ENCODE results near the gene SLC5A1. TPM values are rescaled to one million over a fixed set of nuclear protein-coding genes. Genes with fewer than 3 reads are reported as not detected.

Gene SLC5A1
- total and polyA plus RNA-seq, 2 of the 13 experiments (the other 11 are each of a cell fraction or from before 2014, with no cell fraction given) = not detected

- H4K20me1 ChIP-seq (ENCODE audit: insufficient read depth, low read length) = no peaks in the 10 kb centered on the region
- H3K79me2 ChIP-seq (ENCODE audit: insufficient read depth, low read length) = no peaks in the 10 kb centered on the region
- no peak overlapping the region for H3K9ac ChIP-seq (ENCODE audit: insufficient read depth, low read depth, low read length)
- H3K36me3 ChIP-seq (replicated peaks in 1 of 2; ENCODE audit: control insufficient read depth in 1 of 2, insufficient read depth in 2 of 2, low read length in 2 of 2) = no peaks in the 10 kb centered on the region
- in situ Hi-C loops (cut with HindIII; ENCODE audit: extremely low pct_ligation_motif_present, low pct_unique_long_range_greater_than_20kb) (no loop called here), intact Hi-C loops (cut with micrococcal nuclease; ENCODE audit: unreplicated experiment) (no loop called here)
- ChIA-PET POLR2A (no interaction called here), CTCF (ENCODE audit: low intra/inter-chr PET ratio, low total read pairs) (no interaction called here)
- DNase-seq (ENCODE audit: low spot score) (no peak), FAIRE-seq (no peak), ATAC-seq (no peak)
- BruUV-seq (replicated peaks) = no TSS peak
- peaks cover 0 to 1% of the 10 kb centered on the region in 2 experiments; a peak in 1 of 5 replicates for H3K27me3 ChIP-seq (ENCODE audit: control insufficient read depth in 1 of 2, insufficient read depth in 2 of 2, low read length in 2 of 2)
- no peak overlapping the region for H2AFZ ChIP-seq (ENCODE audit: low read length)
- no peak overlapping the region for H3K27ac ChIP-seq (ENCODE audit: extremely low read length, insufficient read depth, low read length)
- TF ChIP-seq ZBTB8A (CRISPR knock-in tag; IDR thresholded peaks at IDR 0.05; ENCODE audit: borderline replicate concordance, low read depth) = no peak
- WGBS (ENCODE audit: low lambda C conversion rate) = 60% methylated on average over 1 of the region's 15 CpGs
- no peaks in the 10 kb centered on the region for H3K9me3 ChIP-seq (ENCODE audit: low read length)
- H3K4me2 ChIP-seq (ENCODE audit: low read depth, low read length) = no peak overlapping the region
- no peak overlapping the region for H3K4me3 ChIP-seq (replicated peaks in 1 of 3; ENCODE audit: insufficient read depth in 1 of 3, low read depth in 2 of 3, low read length in 3 of 3)
- no peaks in the 10 kb centered on the region for H3K4me1 ChIP-seq (ENCODE audit: insufficient read depth, low read length)
Observed at GRCh38 chr22:32122899-32123298, 79.8 kb downstream of the SLC5A1 start.

- peak; percentile 40; the same call in 1 of the 3 replicates for ATAC-seq
- in situ Hi-C loops (cut with HindIII; ENCODE audit: extremely low pct_ligation_motif_present, low pct_unique_long_range_greater_than_20kb) = no loop called here
- FAIRE-seq = no peak
- no peak for TF ChIP-seq ZFX (CRISPR knock-in tag; IDR thresholded peaks at IDR 0.05; ENCODE audit: low read depth)
- no peak for TF ChIP-seq CREB3 (CRISPR knock-in tag; IDR thresholded peaks at IDR 0.05)
- TF ChIP-seq NFYC (CRISPR knock-in tag; IDR thresholded peaks at IDR 0.05) = no peak
- TF ChIP-seq ZNF383 (CRISPR knock-in tag; IDR thresholded peaks at IDR 0.05; ENCODE audit: borderline replicate concordance) = no peak
- TF ChIP-seq NCOA2 (CRISPR knock-in tag; IDR thresholded peaks at IDR 0.05) = no peak
- no peak for TF ChIP-seq FOXK1 (CRISPR knock-in tag; IDR thresholded peaks at IDR 0.05; ENCODE audit: borderline replicate concordance, low read depth)
- TF ChIP-seq SMC3 (IDR thresholded peaks at IDR 0.05; ENCODE audit: low read length) = no peak
- no peak for TF ChIP-seq NFE2L2 (IDR thresholded peaks at IDR 0.05; ENCODE audit: low read length)
- TF ChIP-seq, protein P1, sequence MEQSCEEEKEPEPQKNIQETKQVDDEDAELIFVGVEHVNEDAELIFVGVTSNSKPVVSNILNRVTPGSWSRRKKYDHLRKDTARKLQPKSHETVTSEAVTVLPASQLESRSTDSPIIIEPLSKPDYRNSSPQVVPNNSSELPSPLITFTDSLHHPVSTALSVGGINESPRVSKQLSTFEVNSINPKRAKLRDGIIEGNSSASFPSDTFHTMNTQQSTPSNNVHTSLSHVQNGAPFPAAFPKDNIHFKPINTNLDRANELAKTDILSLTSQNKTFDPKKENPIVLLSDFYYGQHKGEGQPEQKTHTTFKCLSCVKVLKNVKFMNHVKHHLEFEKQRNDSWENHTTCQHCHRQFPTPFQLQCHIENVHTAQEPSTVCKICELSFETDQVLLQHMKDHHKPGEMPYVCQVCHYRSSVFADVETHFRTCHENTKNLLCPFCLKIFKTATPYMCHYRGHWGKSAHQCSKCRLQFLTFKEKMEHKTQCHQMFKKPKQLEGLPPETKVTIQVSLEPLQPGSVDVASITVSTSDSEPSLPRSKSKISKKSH (CRISPR knock-in tag; IDR thresholded peaks at IDR 0.05; ENCODE audit: borderline replicate concordance) = no peak
- TF ChIP-seq GMEB1 (CRISPR knock-in tag; IDR thresholded peaks at IDR 0.05; ENCODE audit: borderline replicate concordance) = no peak
- no peak for TF ChIP-seq TBX2 (CRISPR knock-in tag; IDR thresholded peaks at IDR 0.05; ENCODE audit: borderline replicate concordance)
- no peak for TF ChIP-seq HOMEZ (CRISPR knock-in tag; IDR thresholded peaks at IDR 0.05; ENCODE audit: low read depth)
Observed at GRCh38 chr22:32123657-32124056, 80.6 kb downstream of the SLC5A1 start.

More at GRCh38 chr22:32123657-32124056, 80.6 kb downstream of the SLC5A1 start:
- CTCF ChIA-PET (ENCODE audit: low intra/inter-chr PET ratio, low total read pairs) = no interaction called here
- POLR2A ChIA-PET = no interaction called here
- H3K9me3 ChIP-seq (ENCODE audit: low read length) = no peaks in the 10 kb centered on the region
- no peak overlapping the region for H3K4me3 ChIP-seq (replicated peaks in 1 of 3; ENCODE audit: insufficient read depth in 1 of 3, low read depth in 2 of 3, low read length in 3 of 3)
- BruUV-seq (replicated peaks) = no TSS peak
- no peak overlapping the region for H2AFZ ChIP-seq (ENCODE audit: low read length)
- no peaks in the 10 kb centered on the region for H3K36me3 ChIP-seq (replicated peaks in 1 of 2; ENCODE audit: control insufficient read depth in 1 of 2, insufficient read depth in 2 of 2, low read length in 2 of 2)
- intact Hi-C loops (cut with micrococcal nuclease; ENCODE audit: unreplicated experiment) = no loop called here
- no peaks in the 10 kb centered on the region for H3K4me1 ChIP-seq (ENCODE audit: insufficient read depth, low read length)
- no peaks in the 10 kb centered on the region for H4K20me1 ChIP-seq (ENCODE audit: insufficient read depth, low read length)
- H3K4me2 ChIP-seq (ENCODE audit: low read depth, low read length) = no peak overlapping the region
- H3K9ac ChIP-seq (ENCODE audit: insufficient read depth, low read depth, low read length) = no peak overlapping the region
- DNase-seq (ENCODE audit: low spot score) = no peak
- H3K27ac ChIP-seq (ENCODE audit: extremely low read length, insufficient read depth, low read length) = no peak overlapping the region
- no peaks in the 10 kb centered on the region for H3K79me2 ChIP-seq (ENCODE audit: insufficient read depth, low read length)
- peaks cover 0 to 1% of the 10 kb centered on the region in 2 experiments; a peak in 1 of 5 replicates for H3K27me3 ChIP-seq (ENCODE audit: control insufficient read depth in 1 of 2, insufficient read depth in 2 of 2, low read length in 2 of 2)
- 16% methylated on average over 9 of the region's 10 CpGs for WGBS (ENCODE audit: low lambda C conversion rate)

Measured in HepG2 (cell line).